ENCODE results near the gene NDE1. TPM values are rescaled to one million over a fixed set of nuclear protein-coding genes. Genes with fewer than 3 reads are reported as not detected.

The NDE1 gene
- total RNA-seq, 2 donors from 2014 or later: 11.2 to 37.9 TPM

GRCh38 chr16:15636392-15636873 lies 13.6 kb upstream of the NDE1 start:
- no peak for ATAC-seq
- no peak overlapping the region for H3K4me3 ChIP-seq
- no peaks in the 10 kb centered on the region for H3K27me3 ChIP-seq
- no peak for DNase-seq
- H3K27ac ChIP-seq: no peak overlapping the region
- intact Hi-C loops (cut with DNase I): no loop called here
- no peaks in the 10 kb centered on the region for H3K9me3 ChIP-seq
- peaks cover 0 to 33% of the 10 kb centered on the region in 2 donors for H3K36me3 ChIP-seq (replicated peaks in 1 of 2; ENCODE audit: insufficient read depth in 1 of 2, low read depth in 2 of 2)
- TF ChIP-seq CTCF (IDR thresholded peaks at IDR 0.05): no peak
- no peak for TF ChIP-seq POLR2A (IDR thresholded peaks at IDR 0.05)
- peaks cover 15% of the 10 kb centered on the region for H3K4me1 ChIP-seq

DNA sequence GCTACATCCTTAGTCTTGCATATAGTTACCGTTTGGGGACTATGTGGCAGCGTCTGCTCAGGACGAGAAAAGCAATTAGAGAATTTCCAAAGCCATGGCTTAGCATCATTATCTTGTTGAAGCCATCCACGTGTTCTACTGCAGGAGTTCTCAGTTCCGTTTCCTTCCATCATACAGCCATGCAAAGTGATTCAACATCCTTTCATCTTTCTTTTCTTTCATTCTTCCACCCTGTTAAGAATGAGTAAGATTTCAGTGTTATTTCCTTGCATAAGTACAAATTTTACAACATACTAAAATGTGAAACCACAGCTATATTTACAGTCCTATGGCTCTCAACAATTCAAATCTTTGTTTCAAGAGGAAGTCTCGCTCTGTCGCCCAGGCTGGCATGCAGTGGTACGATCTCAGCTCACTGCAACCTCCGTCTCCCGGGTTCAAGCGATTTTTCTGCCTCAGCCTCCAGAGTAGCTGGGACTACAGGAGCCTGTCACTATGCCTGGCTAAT lies 10.9 kb upstream of the NDE1 start:
- TF ChIP-seq CTCF (IDR thresholded peaks at IDR 0.05): no peak
- TF ChIP-seq POLR2A (IDR thresholded peaks at IDR 0.05): no peak
- H3K4me1 ChIP-seq: peaks cover 22% of the 10 kb centered on the region
- no peak overlapping the region for H3K27ac ChIP-seq
- peaks cover 0 to 23% of the 10 kb centered on the region in 2 donors for H3K36me3 ChIP-seq (replicated peaks in 1 of 2; ENCODE audit: insufficient read depth in 1 of 2, low read depth in 2 of 2)
- no peak for DNase-seq
- H3K4me3 ChIP-seq: no peak overlapping the region
- intact Hi-C loops (cut with DNase I): no loop called here
- ATAC-seq: no peak
- H3K27me3 ChIP-seq: no peaks in the 10 kb centered on the region
- 88 to 89% methylated on average over 11 of the region's 11 CpGs for WGBS, 2 donors
- no peaks in the 10 kb centered on the region for H3K9me3 ChIP-seq

DNA sequence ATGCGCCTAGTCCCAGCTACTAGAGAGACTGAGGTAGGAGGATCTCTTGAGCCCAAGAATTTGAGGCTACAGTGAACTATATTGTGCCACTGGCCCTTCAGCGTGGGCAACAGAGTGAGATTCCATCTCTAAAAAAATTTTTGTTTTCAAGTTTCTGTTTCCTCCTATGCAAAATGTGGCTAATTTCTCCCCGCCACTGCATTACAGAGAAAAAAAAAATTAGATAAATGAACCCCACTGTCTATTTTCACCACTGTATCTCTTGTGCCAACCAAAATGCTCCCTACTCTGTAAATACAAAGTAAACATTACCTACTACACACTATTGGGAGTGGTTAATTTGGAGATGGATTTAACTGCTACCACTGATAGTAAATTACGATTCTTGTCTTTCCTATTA lies 9.1 kb upstream of the NDE1 start:
- no peak for DNase-seq
- no peaks in the 10 kb centered on the region for H3K9me3 ChIP-seq
- H3K27me3 ChIP-seq: no peaks in the 10 kb centered on the region
- H3K36me3 ChIP-seq (replicated peaks in 1 of 2; ENCODE audit: insufficient read depth in 1 of 2, low read depth in 2 of 2): peaks cover 0 to 15% of the 10 kb centered on the region in 2 donors
- intact Hi-C loops (cut with DNase I): no loop called here
- no peak for ATAC-seq
- no peak overlapping the region for H3K4me3 ChIP-seq
- H3K27ac ChIP-seq: peak overlapping the region in 2 of 4 donors; percentile 98 to 100
- H3K4me1 ChIP-seq: peaks cover 22% of the 10 kb centered on the region
- TF ChIP-seq POLR2A (IDR thresholded peaks at IDR 0.05): no peak
- no peak for TF ChIP-seq CTCF (IDR thresholded peaks at IDR 0.05)
- WGBS, 2 donors: 74% methylated on average over 4 of the region's 4 CpGs

DNA sequence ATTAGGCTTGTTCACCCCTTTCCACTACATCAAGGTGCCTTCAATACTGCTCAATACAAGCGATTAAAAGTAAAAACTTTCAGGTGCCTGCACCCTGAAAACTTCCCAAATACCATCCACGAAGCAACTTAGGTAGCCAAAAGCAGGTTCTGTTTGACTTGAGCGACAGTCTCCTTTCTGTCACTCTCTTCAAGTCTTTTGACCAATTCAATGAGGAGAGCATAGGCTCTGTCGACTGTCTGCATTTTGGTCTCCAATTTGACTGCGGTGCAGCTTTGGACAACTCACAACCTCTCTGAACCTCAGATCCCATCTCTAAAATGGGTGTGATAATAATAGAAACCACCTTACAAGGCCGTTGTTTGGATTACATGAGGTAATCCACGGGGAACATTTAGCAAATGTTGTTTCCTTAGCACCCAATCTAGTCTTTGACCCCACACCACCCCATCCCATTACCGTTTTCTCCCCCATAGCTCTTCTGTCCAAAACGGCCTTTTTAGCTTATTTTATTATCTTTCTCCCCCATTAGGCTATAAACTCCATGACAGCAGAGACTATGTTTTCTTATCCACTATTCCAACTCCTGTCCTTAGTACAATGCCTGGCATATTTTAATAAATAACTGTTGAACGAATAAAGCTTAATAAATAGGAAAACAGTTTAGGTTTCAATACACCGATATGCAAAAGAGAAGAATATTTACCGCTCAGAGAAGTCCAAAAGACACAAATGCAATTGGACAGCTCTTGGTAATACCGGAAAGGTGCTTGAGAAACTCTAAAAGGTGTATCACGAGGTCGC lies 8.1 kb upstream of the NDE1 start:
- DNase-seq: no peak
- TF ChIP-seq POLR2A (IDR thresholded peaks at IDR 0.05): no peak
- TF ChIP-seq CTCF (IDR thresholded peaks at IDR 0.05): no peak
- Histone ChIP-seq H3K36me3 (replicated peaks in 1 of 2; ENCODE audit: insufficient read depth in 1 of 2, low read depth in 2 of 2) (peaks cover 0 to 9% of the 10 kb centered on the region in 2 donors), H3K9me3 (no peaks in the 10 kb centered on the region), H3K4me1 (peaks cover 22% of the 10 kb centered on the region), H3K4me3 (peak overlapping the region; percentile 65 to 94), H3K27ac (peak overlapping the region; percentile 98 to 100 (median 100)), H3K27me3 (no peaks in the 10 kb centered on the region)
- 8 to 9% methylated on average over 15 of the region's 15 CpGs for WGBS, 2 donors
- intact Hi-C loops (cut with DNase I): no loop called here
- ATAC-seq: no peak
